Ovary (tissue), 3 donors: ENCODE measurements around the gene NDUFA11.
"Not testable (repeated sequence)": the region's sequence is repeated elsewhere in the genome, so short reads cannot be mapped to it uniquely, and the experiment has no call there.

ENCODE experiments used
- EP300 ChIP-seq: sonication (generic); formaldehyde crosslinking; IDR thresholded peaks from one replicate; pipeline ENCODE4 v1.6.1; 2017; ENCODE audit warnings: antibody characterized with exemption
- POLR2A ChIP-seq: fragments of 450-650 bp; IDR thresholded peaks from one replicate; pipeline ENCODE4 v1.6.1; 2017; ENCODE audit warnings: antibody characterized with exemption, mild to moderate bottlenecking, moderate library complexity
- TF ChIP-seq, protein P1 (sequence below), 3 donors: fragments of 450-650 bp in 2 of 3; fragments of 200-600 bp in 1 of 3; IDR thresholded peaks; one replicate each; pipeline versions ENCODE4 v1.5.1 to v1.8.0; 2016 to 2022; ENCODE audit warnings: antibody characterized with exemption in 3 of 3, mild to moderate bottlenecking in 1 of 3
- donor health status: DM: no; HTN: no; CAD: no.

DNA sequence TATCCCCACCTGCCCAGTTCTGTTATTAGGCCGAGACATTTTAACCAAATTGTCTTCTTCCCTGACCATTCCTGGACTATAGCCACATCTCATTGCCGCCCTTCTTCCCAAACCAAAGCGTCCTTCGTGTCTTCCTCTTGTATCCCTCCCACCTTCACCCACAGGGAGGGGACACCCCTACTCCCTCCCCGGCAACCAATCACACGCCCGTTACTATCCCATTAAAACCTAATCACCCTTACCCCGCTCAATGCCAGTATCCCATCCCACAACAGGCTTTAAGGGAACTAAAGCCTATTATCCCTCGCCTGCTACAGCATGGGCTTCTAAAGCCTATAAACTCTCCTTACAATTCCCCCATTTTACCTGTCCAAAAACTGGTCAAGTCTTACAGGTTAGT is 48.4 kb downstream of the NDUFA11 start:
- TF ChIP-seq POLR2A, EP300: not testable (repeated sequence)
- TF ChIP-seq, protein P1, sequence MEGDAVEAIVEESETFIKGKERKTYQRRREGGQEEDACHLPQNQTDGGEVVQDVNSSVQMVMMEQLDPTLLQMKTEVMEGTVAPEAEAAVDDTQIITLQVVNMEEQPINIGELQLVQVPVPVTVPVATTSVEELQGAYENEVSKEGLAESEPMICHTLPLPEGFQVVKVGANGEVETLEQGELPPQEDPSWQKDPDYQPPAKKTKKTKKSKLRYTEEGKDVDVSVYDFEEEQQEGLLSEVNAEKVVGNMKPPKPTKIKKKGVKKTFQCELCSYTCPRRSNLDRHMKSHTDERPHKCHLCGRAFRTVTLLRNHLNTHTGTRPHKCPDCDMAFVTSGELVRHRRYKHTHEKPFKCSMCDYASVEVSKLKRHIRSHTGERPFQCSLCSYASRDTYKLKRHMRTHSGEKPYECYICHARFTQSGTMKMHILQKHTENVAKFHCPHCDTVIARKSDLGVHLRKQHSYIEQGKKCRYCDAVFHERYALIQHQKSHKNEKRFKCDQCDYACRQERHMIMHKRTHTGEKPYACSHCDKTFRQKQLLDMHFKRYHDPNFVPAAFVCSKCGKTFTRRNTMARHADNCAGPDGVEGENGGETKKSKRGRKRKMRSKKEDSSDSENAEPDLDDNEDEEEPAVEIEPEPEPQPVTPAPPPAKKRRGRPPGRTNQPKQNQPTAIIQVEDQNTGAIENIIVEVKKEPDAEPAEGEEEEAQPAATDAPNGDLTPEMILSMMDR (IDR thresholded peaks at IDR 0.05): not testable (repeated sequence)
